Spleen (tissue), 11 donors: ENCODE data around the gene HUNK. TPM values are rescaled to one million over a fixed set of nuclear protein-coding genes. Genes with fewer than 3 reads are reported as not detected.

Source experiments
- DNase-seq: peaks from one replicate; pipeline ENCODE4 v3.0.0-alpha.2; 2020
- H3K27ac ChIP-seq, 8 donors: fragments of 200-600 bp; sonication (generic) in 7 of 8; 1 replicate in 4 of 8; 2 replicates in 4 of 8; pipeline versions ENCODE4 v1.5.0 to v1.8.0; 2016 to 2021; ENCODE audit warnings: inconsistent platforms in 4 of 8, mild to moderate bottlenecking in 4 of 8, moderate library complexity in 1 of 8
- H3K27me3 ChIP-seq, 7 donors: fragments of 200-600 bp; sonication (generic) in 6 of 7; replicated peaks in 1 of 7; 1 replicate in 4 of 7; 2 replicates in 3 of 7; pipeline versions ENCODE4 v1.5.0 to v1.8.0; 2016 to 2021; ENCODE audit warnings: inconsistent platforms in 3 of 7, mild to moderate bottlenecking in 1 of 7
- H3K36me3 ChIP-seq, 6 donors: fragments of 200-600 bp; sonication (generic) in 5 of 6; 1 replicate in 4 of 6; 2 replicates in 2 of 6; pipeline versions ENCODE4 v1.5.0 to v1.8.0; 2016 to 2021; ENCODE audit warnings: inconsistent platforms in 2 of 6
- H3K4me1 ChIP-seq, 6 donors: fragments of 200-600 bp; sonication (generic) in 5 of 6; 1 replicate in 3 of 6; 2 replicates in 3 of 6; pipeline versions ENCODE4 v1.5.0 to v1.8.0; 2016 to 2021; ENCODE audit warnings: inconsistent platforms in 3 of 6
- H3K4me3 ChIP-seq, 8 donors: fragments of 200-600 bp; sonication (generic) in 7 of 8; 1 replicate in 4 of 8; 2 replicates in 4 of 8; pipeline versions ENCODE4 v1.5.0 to v1.8.0; 2016 to 2021; ENCODE audit warnings: inconsistent platforms in 4 of 8, mild to moderate bottlenecking in 4 of 8, moderate library complexity in 2 of 8
- H3K9me3 ChIP-seq, 8 donors: fragments of 200-600 bp; sonication (generic) in 7 of 8; 1 replicate in 4 of 8; 2 replicates in 4 of 8; pipeline versions ENCODE4 v1.5.0 to v1.8.0; 2016 to 2021; ENCODE audit warnings: inconsistent platforms in 4 of 8
- POLR2A ChIP-seq, 3 donors: fragments of 450-650 bp; IDR thresholded peaks; one replicate each; pipeline ENCODE4 v1.5.1; 2017; ENCODE audit warnings: antibody characterized with exemption in 3 of 3, mild to moderate bottlenecking in 1 of 3
- POLR2AphosphoS5 ChIP-seq, 3 donors: sonication (generic); formaldehyde crosslinking; IDR thresholded peaks; one replicate each; pipeline ENCODE4 v1.5.1; 2017; ENCODE audit warnings: antibody characterized with exemption in 3 of 3
- WGBS, 5 donors: extraction: QIAGEN DNeasy Blood & Tissue Kit in 3 of 5; methylation state at CpG; one replicate each; pipeline versions ENCODE4 v1.1.5 to v1.1.7; 2013 to 2018; 5-methylcytosine and 5-hydroxymethylcytosine counted together
- intact Hi-C: fragments of 100-400 bp; cut with DNase I; formaldehyde crosslinking; loops from one replicate; pipeline ENCODE4 v1.15.0; 2023; ENCODE audit warnings: low total_unique reads
- polyA plus RNA-seq, 3 donors: library from polyadenylated mRNA; stranded (reverse); fragments of 200-250 nt; gene quantifications; one replicate each; pipeline ENCODE4 v1.2.1, GENCODE V29; 2013
- total RNA-seq, 7 donors: library from RNA; depleted of rRNA in 3 of 7; stranded (reverse); fragments of >200 nt in 3 of 7; fragmentation: NEBNext Ultra II Directional in 4 of 7; extraction: Animal tissue kit (Norgen Biotek cat#: 25700) in 4 of 7; gene quantifications; one replicate each; pipeline versions ENCODE4 v1.1.0 to v1.2.1, GENCODE V29; 2016 to 2021
- TF ChIP-seq, protein P1 (sequence below), 11 experiments: fragments of 200-600 bp in 7 of 11; fragments of 450-650 bp in 4 of 11; sonication (generic) in 4 of 11; IDR thresholded peaks in 8 of 11; conservative IDR thresholded peaks in 3 of 11; 1 replicate in 7 of 11; 2 replicates in 4 of 11; pipeline versions ENCODE4 v1.4.0 to v1.8.0; 2016 to 2021; ENCODE audit warnings: antibody characterized with exemption in 11 of 11, inconsistent platforms in 4 of 11, mild to moderate bottlenecking in 1 of 11
- donor health status: healthy with polysubstance abuse.
- donor health status: DM: no; HTN: no; CAD: no; lungs with moderate emphysema.
- donor health status: DM: no; HTN: no; CAD: no.
- donor health status: Bipolar disorder and iron deficiency.
- donor health status: healthy.
- donor health status: DM: no; HTN: no; CAD: no.
- donor health status: DM: yes; HTN: yes; CAD: no.

The HUNK gene
- total and polyA plus RNA-seq, 10 donors: 0.06 to 0.41 (median 0.14) TPM; not detected in 3

DNA sequence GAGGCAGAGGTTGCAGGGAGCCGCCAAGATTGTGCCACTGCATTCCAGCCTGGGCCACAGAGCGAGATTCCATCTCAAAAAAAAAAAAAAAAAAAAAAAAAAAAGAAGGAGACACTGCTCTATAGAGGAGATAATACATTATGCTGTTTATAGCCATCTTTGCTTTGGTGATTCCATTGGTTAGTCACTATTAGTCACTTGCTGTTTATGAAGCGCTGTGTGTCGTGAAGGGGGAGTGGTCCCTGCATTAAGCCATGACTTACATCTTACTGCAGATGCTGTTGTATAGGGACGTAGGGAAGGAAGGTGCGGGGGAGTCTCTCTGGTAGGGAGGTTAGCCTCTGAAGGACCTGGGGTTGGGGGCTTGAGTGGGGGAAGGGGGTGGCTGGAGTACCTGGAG lies 48.3 kb downstream of the HUNK start:
- Histone ChIP-seq H3K4me1 (no peaks in the 10 kb centered on the region), H3K36me3 (no peaks in the 10 kb centered on the region), H3K27me3 (no peaks in the 10 kb centered on the region), H3K9me3 (peaks cover 0 to 7% (median under 1%) of the 10 kb centered on the region in 8 donors), H3K4me3 (no peak overlapping the region), H3K27ac (no peak overlapping the region)
- intact Hi-C loops: no loop called here
- 86 to 92% (median 88%) methylated on average over 6 of the region's 6 CpGs for WGBS, 5 donors
- TF ChIP-seq, protein P1, sequence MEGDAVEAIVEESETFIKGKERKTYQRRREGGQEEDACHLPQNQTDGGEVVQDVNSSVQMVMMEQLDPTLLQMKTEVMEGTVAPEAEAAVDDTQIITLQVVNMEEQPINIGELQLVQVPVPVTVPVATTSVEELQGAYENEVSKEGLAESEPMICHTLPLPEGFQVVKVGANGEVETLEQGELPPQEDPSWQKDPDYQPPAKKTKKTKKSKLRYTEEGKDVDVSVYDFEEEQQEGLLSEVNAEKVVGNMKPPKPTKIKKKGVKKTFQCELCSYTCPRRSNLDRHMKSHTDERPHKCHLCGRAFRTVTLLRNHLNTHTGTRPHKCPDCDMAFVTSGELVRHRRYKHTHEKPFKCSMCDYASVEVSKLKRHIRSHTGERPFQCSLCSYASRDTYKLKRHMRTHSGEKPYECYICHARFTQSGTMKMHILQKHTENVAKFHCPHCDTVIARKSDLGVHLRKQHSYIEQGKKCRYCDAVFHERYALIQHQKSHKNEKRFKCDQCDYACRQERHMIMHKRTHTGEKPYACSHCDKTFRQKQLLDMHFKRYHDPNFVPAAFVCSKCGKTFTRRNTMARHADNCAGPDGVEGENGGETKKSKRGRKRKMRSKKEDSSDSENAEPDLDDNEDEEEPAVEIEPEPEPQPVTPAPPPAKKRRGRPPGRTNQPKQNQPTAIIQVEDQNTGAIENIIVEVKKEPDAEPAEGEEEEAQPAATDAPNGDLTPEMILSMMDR (IDR thresholded peaks at IDR 0.05 in 8 of 11, conservative IDR thresholded peaks at IDR 0.05 in 3 of 11): no peak
- no peak for TF ChIP-seq POLR2AphosphoS5 (IDR thresholded peaks at IDR 0.05)
- no peak for TF ChIP-seq POLR2A (IDR thresholded peaks at IDR 0.05)
- no peak for DNase-seq

DNA sequence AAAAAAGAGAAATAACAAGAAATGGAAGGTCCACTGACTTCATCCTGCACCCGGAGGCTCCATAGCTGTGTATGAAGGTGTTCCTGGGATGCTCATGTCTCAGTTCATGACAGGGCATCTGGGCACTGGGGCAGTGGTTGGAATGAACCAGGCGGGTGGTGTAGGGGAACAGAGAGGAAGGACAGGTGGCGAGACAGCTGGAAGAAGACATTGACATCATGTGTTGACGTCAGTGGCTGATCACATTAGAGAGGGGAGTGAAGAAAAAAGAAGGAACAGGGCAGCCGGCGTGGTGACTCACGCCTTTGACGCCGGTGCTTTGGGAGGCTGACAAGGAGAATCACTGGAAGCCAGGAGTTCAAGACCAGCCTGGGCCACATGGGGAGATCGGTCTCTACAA lies 50.1 kb downstream of the HUNK start:
- intact Hi-C loops: no loop called here
- 93 to 98% (median 95%) methylated on average over 10 of the region's 10 CpGs for WGBS, 5 donors
- no peak for DNase-seq
- no peak for TF ChIP-seq POLR2A (IDR thresholded peaks at IDR 0.05)
- Histone ChIP-seq H3K4me1 (no peaks in the 10 kb centered on the region), H3K36me3 (no peaks in the 10 kb centered on the region), H3K9me3 (peaks cover 0 to 18% (median 11%) of the 10 kb centered on the region in 8 donors), H3K27me3 (no peaks in the 10 kb centered on the region), H3K4me3 (no peak overlapping the region), H3K27ac (no peak overlapping the region)

DNA sequence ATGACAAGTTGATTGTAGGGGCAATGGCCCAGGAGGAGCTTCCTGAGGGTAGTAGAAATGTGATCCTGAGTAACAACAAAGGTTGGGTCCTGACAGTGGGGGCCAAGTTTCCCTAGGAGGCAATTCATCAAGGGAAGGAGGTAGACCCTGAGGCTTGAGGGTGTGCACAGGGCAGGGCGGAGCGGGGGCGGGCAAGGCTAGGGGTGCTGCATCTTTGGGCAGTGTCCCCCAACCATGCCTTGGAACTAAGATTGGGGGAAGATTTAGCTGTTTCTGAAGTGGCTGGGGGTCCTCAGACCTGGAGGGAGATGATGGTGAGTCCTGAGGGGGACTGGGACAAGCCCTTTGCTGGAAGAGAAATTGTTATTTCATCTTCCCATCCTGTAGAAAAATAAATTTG lies 50.9 kb downstream of the HUNK start:
- TF ChIP-seq, protein P1 (IDR thresholded peaks at IDR 0.05 in 8 of 11, conservative IDR thresholded peaks at IDR 0.05 in 3 of 11): no peak
- H3K27me3 ChIP-seq: no peaks in the 10 kb centered on the region
- H3K4me3 ChIP-seq: no peak overlapping the region
- peaks cover 0 to 18% (median 11%) of the 10 kb centered on the region in 8 donors for H3K9me3 ChIP-seq
- intact Hi-C loops: no loop called here
- H3K36me3 ChIP-seq: no peaks in the 10 kb centered on the region
- 95 to 100% (median 98%) methylated on average over 3 of the region's 3 CpGs for WGBS, 5 donors
- H3K27ac ChIP-seq: no peak overlapping the region
- DNase-seq: no peak
- no peaks in the 10 kb centered on the region for H3K4me1 ChIP-seq

DNA sequence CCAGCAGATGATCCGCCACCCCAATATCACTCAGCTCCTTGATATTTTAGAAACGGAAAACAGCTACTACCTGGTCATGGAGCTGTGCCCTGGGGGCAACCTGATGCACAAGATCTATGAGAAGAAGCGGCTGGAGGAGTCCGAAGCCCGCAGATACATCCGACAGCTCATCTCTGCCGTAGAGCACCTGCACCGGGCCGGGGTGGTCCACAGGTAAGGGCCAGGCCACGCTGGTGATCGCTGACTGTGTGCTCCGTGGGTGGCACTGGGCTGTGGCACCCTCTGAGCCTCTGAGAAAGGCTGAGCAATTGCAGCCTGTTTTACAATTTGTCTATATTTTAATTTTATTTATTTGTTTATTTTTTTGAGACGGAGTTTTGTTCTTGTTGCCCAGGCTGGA lies 51.7 kb downstream of the HUNK start:
- TF ChIP-seq POLR2AphosphoS5 (IDR thresholded peaks at IDR 0.05): no peak
- TF ChIP-seq, protein P1 (IDR thresholded peaks at IDR 0.05 in 8 of 11, conservative IDR thresholded peaks at IDR 0.05 in 3 of 11): no peak
- no peak for TF ChIP-seq POLR2A (IDR thresholded peaks at IDR 0.05)
- WGBS, 5 donors: 87 to 95% (median 90%) methylated on average over 13 of the region's 13 CpGs
- H3K27ac ChIP-seq: no peak overlapping the region
- intact Hi-C loops: no loop called here
- H3K9me3 ChIP-seq: peaks cover 0 to 18% (median 11%) of the 10 kb centered on the region in 8 donors
- DNase-seq: no peak
- H3K36me3 ChIP-seq: no peaks in the 10 kb centered on the region
- H3K4me1 ChIP-seq: no peaks in the 10 kb centered on the region
- no peak overlapping the region for H3K4me3 ChIP-seq
- no peaks in the 10 kb centered on the region for H3K27me3 ChIP-seq

DNA sequence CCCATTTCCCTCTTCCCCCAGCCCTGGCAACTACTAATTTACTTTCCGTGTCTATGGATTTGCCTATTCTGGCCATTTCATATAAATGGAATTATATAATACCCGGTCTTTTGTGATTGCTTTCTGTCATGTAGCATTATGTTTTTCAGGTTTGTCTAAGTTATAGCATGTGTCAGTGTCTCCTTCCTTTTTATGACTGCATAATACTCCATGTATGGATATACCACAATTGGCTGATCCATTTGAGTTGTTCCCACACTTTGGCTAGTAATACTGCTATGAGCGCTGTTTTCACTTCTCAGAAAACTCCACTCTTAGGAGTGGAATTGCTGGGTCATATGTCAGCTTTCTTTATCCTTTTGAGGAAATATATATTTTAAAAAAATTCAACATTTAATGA lies 53.7 kb downstream of the HUNK start:
- Histone ChIP-seq H3K27ac (no peak overlapping the region), H3K4me1 (no peaks in the 10 kb centered on the region), H3K36me3 (no peaks in the 10 kb centered on the region), H3K27me3 (peaks cover 0 to 8% (median 0%) of the 10 kb centered on the region in 7 donors), H3K4me3 (no peak overlapping the region), H3K9me3 (peaks cover 0 to 14% (median 11%) of the 10 kb centered on the region in 8 donors)
- WGBS, 5 donors: 94 to 99% (median 96%) methylated on average over 3 of the region's 3 CpGs
- no peak for DNase-seq
- no peak for TF ChIP-seq POLR2A (IDR thresholded peaks at IDR 0.05)
- no peak for TF ChIP-seq POLR2AphosphoS5 (IDR thresholded peaks at IDR 0.05)
- TF ChIP-seq, protein P1 (IDR thresholded peaks at IDR 0.05 in 8 of 11, conservative IDR thresholded peaks at IDR 0.05 in 3 of 11): no peak
- intact Hi-C loops: no loop called here
